Measurements from ENCODE around the gene DESI1. TPM values are rescaled to one million over a fixed set of nuclear protein-coding genes. Genes with fewer than 3 reads are reported as not detected.

The DESI1 gene
- total and polyA plus RNA-seq, 2 of the 13 experiments (the other 11 are each of a cell fraction or from before 2014, with no cell fraction given), result 21.6 to 29.2 TPM

DNA sequence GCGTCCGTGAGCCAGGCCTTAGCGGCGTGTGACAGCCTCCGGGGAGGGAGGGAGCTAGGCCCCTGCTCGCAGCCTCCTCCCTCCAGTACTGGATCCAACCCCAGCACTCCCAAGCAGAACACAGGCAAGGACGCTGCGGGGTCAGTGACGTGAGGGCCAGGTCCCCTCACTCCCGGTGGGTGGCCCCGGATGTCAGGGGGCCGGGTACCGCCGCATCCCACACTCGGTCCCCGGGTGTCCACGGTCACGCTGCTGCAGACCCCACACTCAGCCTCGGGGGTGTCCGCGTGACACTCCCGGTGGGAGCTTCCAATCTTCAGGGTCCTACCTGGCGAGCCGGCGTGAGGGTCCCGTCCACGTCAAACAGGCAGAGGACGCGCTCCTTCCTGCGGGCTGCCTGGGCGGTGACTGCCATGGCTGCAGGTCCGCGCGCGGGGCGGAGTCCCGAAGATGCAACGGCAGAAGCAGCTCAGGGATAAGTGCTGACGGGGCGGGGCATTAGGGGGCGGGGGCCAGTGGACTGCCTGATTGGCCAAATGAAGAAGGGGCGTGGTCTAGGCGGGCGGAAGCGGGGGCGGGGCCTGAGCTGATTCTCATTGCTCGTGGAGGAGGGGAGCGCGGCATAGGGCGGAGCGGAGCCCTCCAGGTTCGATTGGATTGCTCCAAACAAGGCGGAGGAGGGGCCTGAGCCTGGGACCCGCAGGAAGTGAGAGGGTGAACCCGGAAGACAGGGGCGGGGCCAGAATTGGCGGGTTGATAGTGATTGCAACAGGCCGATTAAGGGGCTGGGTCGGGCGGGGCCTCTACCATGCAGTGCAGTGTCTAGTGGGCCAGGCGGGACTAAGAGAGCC is 31.2 kb downstream of the DESI1 start, which contains the start of gene PMM1 (continued):
- TF ChIP-seq ZNF20 (CRISPR knock-in tag; IDR thresholded peaks at IDR 0.05), result no peak
- TF ChIP-seq EEA1 (CRISPR knock-in tag; IDR thresholded peaks at IDR 0.05; ENCODE audit: borderline replicate concordance), result no peak
- TF ChIP-seq ZXDC (CRISPR knock-in tag; IDR thresholded peaks at IDR 0.05), result no peak
- no peak for TF ChIP-seq PHF5A (CRISPR knock-in tag; IDR thresholded peaks at IDR 0.05; ENCODE audit: low read depth, unreplicated experiment)
- peak; percentile 70; the same call in 1 of the 2 replicates for TF ChIP-seq ZFP41 (CRISPR knock-in tag; IDR thresholded peaks at IDR 0.05; ENCODE audit: borderline replicate concordance)
- TF ChIP-seq ZNF337 (CRISPR knock-in tag; IDR thresholded peaks at IDR 0.05; ENCODE audit: borderline replicate concordance, low read depth), result 0 out of 2 replicates have a peak, but pooled peaks have one; percentile 65
- TF ChIP-seq ZNF550 (CRISPR knock-in tag; IDR thresholded peaks at IDR 0.05; ENCODE audit: borderline replicate concordance), result no peak
- TF ChIP-seq ARNTL (CRISPR knock-in tag; IDR thresholded peaks at IDR 0.05), result no peak
- no peak for TF ChIP-seq JDP2 (CRISPR knock-in tag; IDR thresholded peaks at IDR 0.05; ENCODE audit: borderline replicate concordance)
- no peak for TF ChIP-seq SUZ12 (IDR thresholded peaks at IDR 0.05; ENCODE audit: low read depth, low read length)
- no peak for TF ChIP-seq ETV6 (CRISPR knock-in tag; conservative IDR thresholded peaks at IDR 0.05)
- TF ChIP-seq ZNF678 (CRISPR knock-in tag; IDR thresholded peaks at IDR 0.05), result no peak
- no peak for TF ChIP-seq MZF1 (CRISPR knock-in tag; IDR thresholded peaks at IDR 0.05; ENCODE audit: borderline replicate concordance)
- TF ChIP-seq ELF3 (CRISPR knock-in tag; IDR thresholded peaks at IDR 0.05), result 0 out of 2 replicates have a peak, but pooled peaks have one; percentile 1
- TF ChIP-seq, protein P1, sequence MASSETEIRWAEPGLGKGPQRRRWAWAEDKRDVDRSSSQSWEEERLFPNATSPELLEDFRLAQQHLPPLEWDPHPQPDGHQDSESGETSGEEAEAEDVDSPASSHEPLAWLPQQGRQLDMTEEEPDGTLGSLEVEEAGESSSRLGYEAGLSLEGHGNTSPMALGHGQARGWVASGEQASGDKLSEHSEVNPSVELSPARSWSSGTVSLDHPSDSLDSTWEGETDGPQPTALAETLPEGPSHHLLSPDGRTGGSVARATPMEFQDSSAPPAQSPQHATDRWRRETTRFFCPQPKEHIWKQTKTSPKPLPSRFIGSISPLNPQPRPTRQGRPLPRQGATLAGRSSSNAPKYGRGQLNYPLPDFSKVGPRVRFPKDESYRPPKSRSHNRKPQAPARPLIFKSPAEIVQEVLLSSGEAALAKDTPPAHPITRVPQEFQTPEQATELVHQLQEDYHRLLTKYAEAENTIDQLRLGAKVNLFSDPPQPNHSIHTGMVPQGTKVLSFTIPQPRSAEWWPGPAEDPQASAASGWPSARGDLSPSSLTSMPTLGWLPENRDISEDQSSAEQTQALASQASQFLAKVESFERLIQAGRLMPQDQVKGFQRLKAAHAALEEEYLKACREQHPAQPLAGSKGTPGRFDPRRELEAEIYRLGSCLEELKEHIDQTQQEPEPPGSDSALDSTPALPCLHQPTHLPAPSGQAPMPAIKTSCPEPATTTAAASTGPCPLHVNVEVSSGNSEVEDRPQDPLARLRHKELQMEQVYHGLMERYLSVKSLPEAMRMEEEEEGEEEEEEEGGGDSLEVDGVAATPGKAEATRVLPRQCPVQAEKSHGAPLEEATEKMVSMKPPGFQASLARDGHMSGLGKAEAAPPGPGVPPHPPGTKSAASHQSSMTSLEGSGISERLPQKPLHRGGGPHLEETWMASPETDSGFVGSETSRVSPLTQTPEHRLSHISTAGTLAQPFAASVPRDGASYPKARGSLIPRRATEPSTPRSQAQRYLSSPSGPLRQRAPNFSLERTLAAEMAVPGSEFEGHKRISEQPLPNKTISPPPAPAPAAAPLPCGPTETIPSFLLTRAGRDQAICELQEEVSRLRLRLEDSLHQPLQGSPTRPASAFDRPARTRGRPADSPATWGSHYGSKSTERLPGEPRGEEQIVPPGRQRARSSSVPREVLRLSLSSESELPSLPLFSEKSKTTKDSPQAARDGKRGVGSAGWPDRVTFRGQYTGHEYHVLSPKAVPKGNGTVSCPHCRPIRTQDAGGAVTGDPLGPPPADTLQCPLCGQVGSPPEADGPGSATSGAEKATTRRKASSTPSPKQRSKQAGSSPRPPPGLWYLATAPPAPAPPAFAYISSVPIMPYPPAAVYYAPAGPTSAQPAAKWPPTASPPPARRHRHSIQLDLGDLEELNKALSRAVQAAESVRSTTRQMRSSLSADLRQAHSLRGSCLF (CRISPR knock-in tag; IDR thresholded peaks at IDR 0.05; ENCODE audit: borderline replicate concordance), result no peak
- peak; percentile 64 for TF ChIP-seq MEF2D (CRISPR knock-in tag; IDR thresholded peaks at IDR 0.05)
- TF ChIP-seq KDM1A (CRISPR knock-in tag; IDR thresholded peaks at IDR 0.05), result no peak
- 0 out of 2 replicates have a peak, but pooled peaks have one; percentile 20 for TF ChIP-seq CREB1 (IDR thresholded peaks at IDR 0.05)
- TF ChIP-seq CREB1 (CRISPR knock-in tag; IDR thresholded peaks at IDR 0.05), result no peak
- TF ChIP-seq MTA1 (CRISPR knock-in tag; IDR thresholded peaks at IDR 0.05; ENCODE audit: borderline replicate concordance), result no peak

Measured in HepG2 (cell line).